ENCODE data around the gene DHRS4L2. TPM values are rescaled to one million over a fixed set of nuclear protein-coding genes. Genes with fewer than 3 reads are reported as not detected.
A peak's percentile ranks its signal among the peaks of the same experiment; 100 is the strongest.
"Not testable (repeated sequence)": the region's sequence is repeated elsewhere in the genome, so short reads cannot be mapped to it uniquely, and the experiment has no call there.

The DHRS4L2 gene
- 14.6 TPM for polyA plus RNA-seq

- not testable (repeated sequence) for H3K9me3 Mint-ChIP-seq, H3K27me3 Mint-ChIP-seq, H3K36me3 Mint-ChIP-seq
- H3K4me1 Mint-ChIP-seq: peaks cover 11 to 17% (median 14%) of the 10 kb centered on the region in 3 donors
- H3K27ac Mint-ChIP-seq: peak within 1 kb of the TSS; percentile 52 to 91 (median 85)
- peak within 1 kb of the TSS; percentile 82 to 94 (median 89) for H3K4me3 Mint-ChIP-seq
Measured at GRCh38 chr14:23988607-23989363, at the start of gene DHRS4L2. Gene DHRS4L2, plus strand, starts transcription at chr14:23988929. Its CDS starts 19 bp downstream, at chr14:23988948.

GRCh38 chr14:23939607-23940326 is 49.0 kb upstream of the DHRS4L2 start:
- no peaks in the 10 kb centered on the region for H3K27me3 Mint-ChIP-seq
- no peak overlapping the region for H3K27ac Mint-ChIP-seq
- no peaks in the 10 kb centered on the region for H3K9me3 Mint-ChIP-seq
- peak overlapping the region in 2 of 4 donors; percentile 37 to 53 for H3K4me3 Mint-ChIP-seq
- H3K4me1 Mint-ChIP-seq: peaks cover 0 to 14% (median 6%) of the 10 kb centered on the region in 3 donors
- H3K36me3 Mint-ChIP-seq: peaks cover 10% of the 10 kb centered on the region

- no peaks in the 10 kb centered on the region for H3K9me3 Mint-ChIP-seq
- no peaks in the 10 kb centered on the region for H3K27me3 Mint-ChIP-seq
- peaks cover 10% of the 10 kb centered on the region for H3K36me3 Mint-ChIP-seq
- no peak overlapping the region for H3K27ac Mint-ChIP-seq
- peaks cover 5 to 16% (median 6%) of the 10 kb centered on the region in 3 donors for H3K4me1 Mint-ChIP-seq
- H3K4me3 Mint-ChIP-seq: no peak overlapping the region
Measured at GRCh38 chr14:23941230-23941629, 47.5 kb upstream of the DHRS4L2 start.

GRCh38 chr14:23941669-23942068 is 47.1 kb upstream of the DHRS4L2 start:
- Mint-ChIP-seq H3K4me1 (peaks cover 9 to 19% (median 9%) of the 10 kb centered on the region in 3 donors), H3K36me3 (peaks cover 10% of the 10 kb centered on the region), H3K27me3 (no peaks in the 10 kb centered on the region), H3K27ac (no peak overlapping the region), H3K9me3 (no peaks in the 10 kb centered on the region), H3K4me3 (no peak overlapping the region)

- Mint-ChIP-seq H3K4me3 (no peak overlapping the region), H3K27me3 (no peaks in the 10 kb centered on the region), H3K36me3 (peaks cover 10% of the 10 kb centered on the region), H3K4me1 (peaks cover 9 to 21% (median 10%) of the 10 kb centered on the region in 3 donors), H3K27ac (no peak overlapping the region), H3K9me3 (no peaks in the 10 kb centered on the region)
Measured at GRCh38 chr14:23942587-23942986, 46.1 kb upstream of the DHRS4L2 start.

- H3K27ac Mint-ChIP-seq: peak overlapping the region in 1 of 3 donors; percentile 50
- not testable (repeated sequence) for H3K36me3 Mint-ChIP-seq, H3K27me3 Mint-ChIP-seq, H3K9me3 Mint-ChIP-seq
- H3K4me1 Mint-ChIP-seq: peaks cover 10 to 29% (median 13%) of the 10 kb centered on the region in 3 donors
- peak overlapping the region in 1 of 4 donors; percentile 6 for H3K4me3 Mint-ChIP-seq
Measured at GRCh38 chr14:23949069-23949468, 39.7 kb upstream of the DHRS4L2 start.

- Mint-ChIP-seq H3K36me3 (peaks cover 5% of the 10 kb centered on the region), H3K27me3 (no peaks in the 10 kb centered on the region), H3K27ac (peak overlapping the region in 1 of 3 donors; percentile 67), H3K4me3 (peak overlapping the region in 1 of 4 donors; percentile 9), H3K9me3 (no peaks in the 10 kb centered on the region), H3K4me1 (peaks cover 13 to 30% (median 15%) of the 10 kb centered on the region in 3 donors)
Measured at GRCh38 chr14:23950411-23951135, 38.2 kb upstream of the DHRS4L2 start.

- not testable (repeated sequence) for H3K27ac Mint-ChIP-seq
- peak overlapping the region in 2 of 4 donors; percentile 65 to 71 for H3K4me3 Mint-ChIP-seq
Measured at GRCh38 chr14:23951136-23951466, 37.6 kb upstream of the DHRS4L2 start.

GRCh38 chr14:23951590-23952201 is 37.0 kb upstream of the DHRS4L2 start:
- Mint-ChIP-seq H3K27ac (no peak overlapping the region), H3K36me3 (peaks cover 3% of the 10 kb centered on the region), H3K27me3 (no peaks in the 10 kb centered on the region), H3K9me3 (no peaks in the 10 kb centered on the region), H3K4me3 (peak overlapping the region in 3 of 4 donors; percentile 16 to 71 (median 65)), H3K4me1 (peaks cover 5 to 25% (median 11%) of the 10 kb centered on the region in 3 donors)

More at GRCh38 chr14:23951136-23951466, 37.6 kb upstream of the DHRS4L2 start:
- peaks cover 11 to 29% (median 13%) of the 10 kb centered on the region in 3 donors for H3K4me1 Mint-ChIP-seq
- H3K27me3 Mint-ChIP-seq, H3K36me3 Mint-ChIP-seq, H3K9me3 Mint-ChIP-seq: not testable (repeated sequence)

- H3K4me3 Mint-ChIP-seq: peak overlapping the region; percentile 85 to 98 (median 96)
- H3K27me3 Mint-ChIP-seq, H3K9me3 Mint-ChIP-seq, H3K36me3 Mint-ChIP-seq: not testable (repeated sequence)
- peak overlapping the region in 1 of 3 donors; percentile 87 for H3K27ac Mint-ChIP-seq
- peaks cover 5 to 22% (median 10%) of the 10 kb centered on the region in 3 donors for H3K4me1 Mint-ChIP-seq
Measured at GRCh38 chr14:23953116-23953463, 35.6 kb upstream of the DHRS4L2 start.

- Mint-ChIP-seq H3K27ac (peak within 1 kb of the TSS in 2 of 3 donors; percentile 84 to 87), H3K4me3 (peak within 1 kb of the TSS; percentile 85 to 98 (median 96)), H3K27me3 (no peaks in the 10 kb centered on the region), H3K9me3 (no peaks in the 10 kb centered on the region), H3K36me3 (peaks cover 1% of the 10 kb centered on the region), H3K4me1 (peaks cover 5 to 22% (median 10%) of the 10 kb centered on the region in 3 donors)
Measured at GRCh38 chr14:23953464-23954278, 35.1 kb upstream of the DHRS4L2 start, which contains the start of gene DHRS4. Gene DHRS4, plus strand, starts transcription at chr14:23953770. Its CDS starts 19 bp downstream, at chr14:23953789.

- peak overlapping the region; percentile 85 to 98 (median 96) for H3K4me3 Mint-ChIP-seq
- H3K27me3 Mint-ChIP-seq, H3K9me3 Mint-ChIP-seq, H3K36me3 Mint-ChIP-seq: not testable (repeated sequence)
- peaks cover 5 to 22% (median 10%) of the 10 kb centered on the region in 3 donors for H3K4me1 Mint-ChIP-seq
- H3K27ac Mint-ChIP-seq: peak overlapping the region in 2 of 3 donors; percentile 73 to 84
Measured at GRCh38 chr14:23954279-23954614, 34.5 kb upstream of the DHRS4L2 start.

- H3K27me3 Mint-ChIP-seq, H3K27ac Mint-ChIP-seq, H3K36me3 Mint-ChIP-seq, H3K9me3 Mint-ChIP-seq: not testable (repeated sequence)
- peaks cover 5 to 22% (median 10%) of the 10 kb centered on the region in 3 donors for H3K4me1 Mint-ChIP-seq
- peak overlapping the region in 1 of 4 donors; percentile 98 for H3K4me3 Mint-ChIP-seq
Measured at GRCh38 chr14:23954965-23955364, 33.8 kb upstream of the DHRS4L2 start.

- not testable (repeated sequence) for H3K9me3 Mint-ChIP-seq, H3K27me3 Mint-ChIP-seq, H3K36me3 Mint-ChIP-seq, H3K4me3 Mint-ChIP-seq, H3K27ac Mint-ChIP-seq
- H3K4me1 Mint-ChIP-seq: peaks cover 5 to 22% (median 10%) of the 10 kb centered on the region in 3 donors
Measured at GRCh38 chr14:23955811-23956210, 32.9 kb upstream of the DHRS4L2 start.

All from IgD-negative memory B cell (primary cell).